PFSK-1 (cell line): Measurements from ENCODE around the gene GAS7.

Experiments
- FOXP2 ChIP-seq: optimal IDR thresholded peaks from 2 replicates; pipeline ENCODE3; 2011; ENCODE audit warnings: borderline replicate concordance, control low read depth, inconsistent platforms; ENCODE audit not compliant: insufficient read depth; ENCODE audit errors: extremely low read length, extremely low read depth
- POLR2AphosphoS5 ChIP-seq: IDR thresholded peaks from 2 replicates; pipeline ENCODE4 v1.6.1; 2012; ENCODE audit warnings: low read depth, mild to moderate bottlenecking, control low read depth, low read length, moderate library complexity
- REST ChIP-seq, 2 experiments: IDR thresholded peaks; 2 replicates each; pipeline versions ENCODE4 v1.6.1 to v1.8.0; 2011 to 2012; ENCODE audit warnings: low read depth in 2 of 2, low read length in 2 of 2, control low read depth in 1 of 2, inconsistent platforms in 1 of 2, mild to moderate bottlenecking in 1 of 2, moderate library complexity in 1 of 2; ENCODE audit not compliant: insufficient read depth in 1 of 2
- SIN3A ChIP-seq: IDR thresholded peaks from 2 replicates; pipeline ENCODE4 v1.6.1; 2012; ENCODE audit warnings: mild to moderate bottlenecking, low read length, moderate library complexity, borderline replicate concordance; ENCODE audit not compliant: insufficient read depth
- TAF1 ChIP-seq: IDR thresholded peaks from 2 replicates; pipeline ENCODE4 v1.6.1; 2012; ENCODE audit warnings: low read length, control low read depth, borderline replicate concordance; ENCODE audit not compliant: insufficient read depth

The GAS7 gene

DNA sequence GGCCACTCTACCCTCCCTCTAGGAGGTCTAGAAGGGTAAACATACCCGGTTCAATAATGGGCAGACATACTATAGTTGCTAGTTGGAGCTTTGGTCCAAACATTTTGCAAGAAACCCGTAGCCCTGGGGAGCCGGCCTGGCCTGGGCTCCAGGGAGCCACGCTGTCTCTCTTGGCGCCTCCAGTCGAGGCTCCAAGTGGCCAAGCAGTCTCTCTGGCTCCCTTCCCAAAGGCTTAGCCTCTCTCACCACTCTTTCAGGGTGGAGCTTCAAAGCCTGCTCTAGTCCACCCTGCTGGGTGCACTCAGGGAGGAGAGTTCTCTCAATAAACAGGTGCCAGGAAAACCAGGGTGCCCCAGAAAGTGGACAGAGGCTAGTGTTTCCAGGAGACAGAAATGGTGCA lies 325.6 kb downstream of the GAS7 start:
- TF ChIP-seq FOXP2 (no peak), POLR2AphosphoS5 (no peak), TAF1 (no peak), REST (IDR thresholded peaks at IDR 0.05; ENCODE audit: insufficient read depth in 1 of 2, low read depth in 2 of 2, low read length in 2 of 2) (no peak), SIN3A (no peak)

DNA sequence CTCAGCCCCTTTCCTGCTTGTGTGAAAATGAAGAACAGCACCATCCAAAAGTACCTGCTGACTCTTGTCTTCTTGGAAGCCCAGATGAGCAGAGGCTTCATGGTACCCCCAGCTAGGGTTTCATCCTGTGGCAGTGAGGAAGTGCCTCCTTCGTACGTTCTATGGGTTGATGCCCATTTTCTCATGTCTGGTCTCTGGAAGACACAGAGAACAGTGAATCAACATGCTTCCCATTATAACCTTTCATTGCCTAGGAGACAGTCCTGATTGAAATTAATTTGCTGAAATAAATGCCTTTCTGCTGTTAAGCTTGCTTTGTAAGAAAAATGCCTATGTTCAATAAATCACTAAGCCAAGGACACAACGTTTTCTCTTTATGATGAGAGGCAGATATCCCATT lies 329.9 kb downstream of the GAS7 start:
- no peak for TF ChIP-seq POLR2AphosphoS5
- no peak for TF ChIP-seq SIN3A
- TF ChIP-seq FOXP2: no peak
- no peak for TF ChIP-seq REST (IDR thresholded peaks at IDR 0.05; ENCODE audit: insufficient read depth in 1 of 2, low read depth in 2 of 2, low read length in 2 of 2)
- no peak for TF ChIP-seq TAF1

GRCh38 chr17:9865586-9865985 lies 332.8 kb downstream of the GAS7 start:
- TF ChIP-seq TAF1 (no peak), SIN3A (no peak), POLR2AphosphoS5 (no peak)

GRCh38 chr17:9862949-9863348 lies 335.5 kb downstream of the GAS7 start:
- TF ChIP-seq SIN3A (no peak), FOXP2 (no peak), POLR2AphosphoS5 (no peak)

DNA sequence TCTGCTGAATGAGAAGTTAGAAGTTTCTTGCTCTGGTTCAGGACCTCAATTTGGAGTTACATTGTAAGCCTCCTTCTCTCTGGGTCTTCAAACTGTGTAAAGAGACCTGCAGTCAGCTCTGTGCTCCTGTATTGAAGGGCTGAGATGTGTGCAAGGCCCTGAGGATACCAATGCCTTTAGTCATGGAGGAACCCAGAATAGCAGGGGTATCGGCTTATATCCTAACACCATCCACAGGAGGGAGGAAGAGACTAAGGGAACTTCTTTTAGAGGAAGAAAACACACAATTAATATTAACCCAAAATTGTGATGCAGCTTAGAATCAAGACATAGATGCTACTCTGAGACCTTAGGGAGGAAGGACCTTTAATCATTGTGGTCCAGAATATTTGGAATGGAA lies 336.2 kb downstream of the GAS7 start:
- TF ChIP-seq SIN3A (no peak), FOXP2 (no peak), REST (IDR thresholded peaks at IDR 0.05; ENCODE audit: insufficient read depth in 1 of 2, low read depth in 2 of 2, low read length in 2 of 2) (no peak), POLR2AphosphoS5 (no peak), TAF1 (no peak)

- TF ChIP-seq POLR2AphosphoS5: no peak
- TF ChIP-seq TAF1: no peak
- no peak for TF ChIP-seq SIN3A
- TF ChIP-seq REST (IDR thresholded peaks at IDR 0.05; ENCODE audit: insufficient read depth in 1 of 2, low read depth in 2 of 2, low read length in 2 of 2): no peak
- TF ChIP-seq FOXP2: no peak
Observed at GRCh38 chr17:9860851-9861250, 337.6 kb downstream of the GAS7 start.
